ENCODE results near the gene THAP11. TPM values are rescaled to one million over a fixed set of nuclear protein-coding genes. Genes with fewer than 3 reads are reported as not detected.

THAP11 gene
- total RNA-seq, 1 experiment from 2014 or later: 46.5 TPM

DNA sequence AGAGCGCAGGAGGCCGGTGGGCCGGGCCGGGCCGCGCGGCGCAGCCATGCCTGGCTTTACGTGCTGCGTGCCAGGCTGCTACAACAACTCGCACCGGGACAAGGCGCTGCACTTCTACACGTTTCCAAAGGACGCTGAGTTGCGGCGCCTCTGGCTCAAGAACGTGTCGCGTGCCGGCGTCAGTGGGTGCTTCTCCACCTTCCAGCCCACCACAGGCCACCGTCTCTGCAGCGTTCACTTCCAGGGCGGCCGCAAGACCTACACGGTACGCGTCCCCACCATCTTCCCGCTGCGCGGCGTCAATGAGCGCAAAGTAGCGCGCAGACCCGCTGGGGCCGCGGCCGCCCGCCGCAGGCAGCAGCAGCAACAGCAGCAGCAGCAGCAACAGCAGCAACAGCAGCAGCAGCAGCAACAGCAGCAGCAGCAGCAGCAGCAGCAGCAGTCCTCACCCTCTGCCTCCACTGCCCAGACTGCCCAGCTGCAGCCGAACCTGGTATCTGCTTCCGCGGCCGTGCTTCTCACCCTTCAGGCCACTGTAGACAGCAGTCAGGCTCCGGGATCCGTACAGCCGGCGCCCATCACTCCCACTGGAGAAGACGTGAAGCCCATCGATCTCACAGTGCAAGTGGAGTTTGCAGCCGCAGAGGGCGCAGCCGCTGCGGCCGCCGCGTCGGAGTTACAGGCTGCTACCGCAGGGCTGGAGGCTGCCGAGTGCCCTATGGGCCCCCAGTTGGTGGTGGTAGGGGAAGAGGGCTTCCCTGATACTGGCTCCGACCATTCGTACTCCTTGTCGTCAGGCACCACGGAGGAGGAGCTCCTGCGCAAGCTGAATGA lies 606 bp downstream of the THAP11 start (continued):
- TF ChIP-seq FOXK1 (CRISPR knock-in tag; IDR thresholded peaks at IDR 0.05) (peak; percentile 63), ELF4 (CRISPR knock-in tag; IDR thresholded peaks at IDR 0.05; ENCODE audit: low read depth) (no peak), NR3C1 (CRISPR knock-in tag; conservative IDR thresholded peaks at IDR 0.05; ENCODE audit: low read depth) (no peak)

GRCh38 chr16:67843343-67843765 lies 1.2 kb downstream of the THAP11 start:
- ChIA-PET CTCF (interaction anchor here (0.8 to 4.4 kb wide), 5 partner anchors 22 to 242 kb away, joined by 3 to 58 read pairs (median 16); partner anchors contain the start of genes NFATC3 and NRN1L), POLR2A (interaction anchor here (1.5 kb wide), 1 partner anchor 27 kb away, joined by 4 read pairs; no protein-coding TSS in a partner anchor)
- Mint-ChIP-seq H3K36me3 (no peaks in the 10 kb centered on the region), H3K27me3 (ENCODE audit: low read depth) (no peaks in the 10 kb centered on the region), H3K4me1 (peaks cover 48% of the 10 kb centered on the region), H3K4me3 (peak overlapping the region; percentile 94), H3K9me3 (no peaks in the 10 kb centered on the region), H3K27ac (0 out of 2 replicates have a peak overlapping the region, but pooled peaks have one; percentile 54)
- ATAC-seq (no peak), DNase-seq (ENCODE audit: low spot score) (no peak)
- TF ChIP-seq ERG (CRISPR knock-in tag; IDR thresholded peaks at IDR 0.05) (no peak), FOXK1 (CRISPR knock-in tag; IDR thresholded peaks at IDR 0.05) (no peak), CREM (CRISPR knock-in tag; IDR thresholded peaks at IDR 0.05) (no peak), ZNF232 (CRISPR knock-in tag; IDR thresholded peaks at IDR 0.05) (no peak), ZNF121 (CRISPR knock-in tag; IDR thresholded peaks at IDR 0.05) (no peak)

- H3K27ac Mint-ChIP-seq: peak overlapping the region; percentile 72; the same call in 1 of the 2 replicates
- peaks cover 51% of the 10 kb centered on the region for H3K4me1 Mint-ChIP-seq
- CTCF ChIA-PET: interaction anchor here (0.7 to 4.4 kb wide), 10 partner anchors 11 to 181 kb away, joined by 3 to 58 read pairs (median 6); partner anchors contain the start of genes EDC4 and NRN1L
- ATAC-seq: no peak
- no peaks in the 10 kb centered on the region for H3K9me3 Mint-ChIP-seq
- no peak for TF ChIP-seq OVOL2 (CRISPR knock-in tag; IDR thresholded peaks at IDR 0.05; ENCODE audit: borderline replicate concordance)
- DNase-seq (ENCODE audit: low spot score): no peak
- POLR2A ChIA-PET: interaction anchor here (0.6 to 1.3 kb wide), 4 partner anchors 10 to 363 kb away, joined by 3 to 6 read pairs (median 4); partner anchors contain the start of genes ATP6V0D1, NRN1L, RANBP10 and TSNAXIP1
- no peaks in the 10 kb centered on the region for H3K27me3 Mint-ChIP-seq (ENCODE audit: low read depth)
- H3K36me3 Mint-ChIP-seq: peaks cover 4% of the 10 kb centered on the region; the same call in 1 of the 2 replicates
- peak overlapping the region; percentile 94 for H3K4me3 Mint-ChIP-seq
These were observed 2.4 kb downstream of the THAP11 start for GRCh38 chr16:67844497-67844896.

DNA sequence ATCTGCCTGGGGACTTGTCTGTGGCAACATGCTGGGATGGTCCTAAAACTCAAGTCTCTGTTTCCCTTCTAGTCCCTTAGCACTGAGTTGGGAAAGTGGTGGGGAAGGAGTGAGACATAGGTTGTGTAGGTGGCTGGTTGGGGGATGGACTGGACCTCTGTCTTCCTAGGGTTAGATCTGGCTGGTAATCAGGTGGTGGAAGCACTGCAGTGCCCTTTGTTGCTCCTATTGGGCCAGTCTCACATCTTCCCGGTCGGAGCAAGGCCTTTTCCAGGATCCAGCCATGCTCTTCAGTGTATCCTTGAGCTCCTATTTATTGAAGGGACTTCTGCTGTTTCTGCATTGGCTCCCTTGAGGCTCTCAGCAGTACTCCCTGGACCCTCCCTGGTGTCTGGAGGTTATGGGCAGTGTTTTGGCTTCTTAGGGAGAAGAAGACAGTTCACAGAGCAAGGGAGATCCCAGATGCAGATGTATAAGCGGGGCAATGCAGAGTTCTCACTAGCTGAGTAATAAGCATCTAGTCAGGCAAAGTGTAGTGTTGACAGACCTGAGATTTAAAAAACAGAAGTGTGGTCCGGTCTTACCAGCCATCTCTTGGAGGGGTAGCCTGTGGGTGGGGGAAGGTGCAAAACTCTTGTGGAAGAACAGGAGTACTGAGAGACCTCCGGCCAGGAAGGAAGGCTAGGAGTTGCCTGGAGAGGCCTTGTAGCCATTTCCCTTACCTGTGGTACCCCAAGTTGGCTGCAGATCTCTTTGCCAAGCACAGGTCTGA lies 3.4 kb downstream of the THAP11 start:
- no peak for TF ChIP-seq ATF6 (CRISPR knock-in tag; IDR thresholded peaks at IDR 0.05)
- no peak for TF ChIP-seq ZNF416 (CRISPR knock-in tag; IDR thresholded peaks at IDR 0.05)
- TF ChIP-seq SP1 (CRISPR knock-in tag; conservative IDR thresholded peaks at IDR 0.05): no peak
- no peak for TF ChIP-seq ZNF532 (CRISPR knock-in tag; IDR thresholded peaks at IDR 0.05; ENCODE audit: borderline replicate concordance)
- no peak for TF ChIP-seq TCF7 (CRISPR knock-in tag; IDR thresholded peaks at IDR 0.05; ENCODE audit: low read depth)
- TF ChIP-seq NR2C2 (CRISPR knock-in tag; IDR thresholded peaks at IDR 0.05): no peak
- TF ChIP-seq IRF1 (CRISPR knock-in tag; IDR thresholded peaks at IDR 0.05): no peak
- TF ChIP-seq ESRRA (CRISPR knock-in tag; IDR thresholded peaks at IDR 0.05; ENCODE audit: borderline replicate concordance): no peak
- TF ChIP-seq MXD4 (CRISPR knock-in tag; IDR thresholded peaks at IDR 0.05; ENCODE audit: borderline replicate concordance): no peak
- ChIA-PET CTCF (interaction anchor here (1.0 to 4.4 kb wide), 13 partner anchors 9 to 182 kb away, joined by 3 to 58 read pairs (median 6); partner anchors contain the start of genes EDC4, NRN1L, RANBP10 and TSNAXIP1), POLR2A (interaction anchor here (0.6 to 1.4 kb wide), 8 partner anchors 11 to 364 kb away, joined by 3 to 9 read pairs (median 4); partner anchors contain the start of genes ATP6V0D1, NRN1L, RANBP10 and TSNAXIP1)
- Mint-ChIP-seq H3K9me3 (no peaks in the 10 kb centered on the region), H3K27me3 (ENCODE audit: low read depth) (no peaks in the 10 kb centered on the region), H3K4me1 (peaks cover 51% of the 10 kb centered on the region), H3K4me3 (peak overlapping the region; percentile 88), H3K36me3 (peaks cover 11% of the 10 kb centered on the region), H3K27ac (peak overlapping the region; percentile 100)
- ATAC-seq: no peak
- DNase-seq (ENCODE audit: low spot score): no peak
